GM23338 (cell line): ENCODE results near the gene LRP1B. TPM values are rescaled to one million over a fixed set of nuclear protein-coding genes. Genes with fewer than 3 reads are reported as not detected.

Experiments
- ATAC-seq: fragments of 200-7000 bp; cut with Tn5 transposase; 3 replicates; pipeline ENCODE4 v1.9.1; 2020
- DNase-seq: peaks from one replicate; pipeline ENCODE4 v3.0.0-alpha.2; 2015; ENCODE audit warnings: low spot score
- H2AFZ ChIP-seq: fragments of 200-600 bp; sonication (generic); 2 replicates; pipeline ENCODE4 v1.8.0; 2016; ENCODE audit warnings: antibody characterized with exemption, mild to moderate bottlenecking, moderate library complexity
- H3F3A ChIP-seq: fragments of 200-600 bp; sonication (generic); replicated peaks from 2 replicates; pipeline ENCODE4 v1.8.0; 2017; ENCODE audit warnings: antibody characterized with exemption, mixed run types, low read depth
- H3K27ac ChIP-seq: fragments of 200-600 bp; sonication (generic); 2 replicates; pipeline ENCODE4 v1.6.1; 2016; ENCODE audit warnings: low read depth
- H3K27me3 ChIP-seq: fragments of 200-600 bp; sonication (generic); 2 replicates; pipeline ENCODE4 v1.8.0; 2016; ENCODE audit warnings: mild to moderate bottlenecking, mixed run types, moderate library complexity; ENCODE audit not compliant: insufficient read depth
- H3K36me3 ChIP-seq: fragments of 200-600 bp; sonication (generic); 2 replicates; pipeline ENCODE4 v1.8.0; 2016; ENCODE audit warnings: mild to moderate bottlenecking; ENCODE audit not compliant: insufficient read depth
- H3K4me1 ChIP-seq: fragments of 200-600 bp; sonication (generic); 2 replicates; pipeline ENCODE4 v1.8.0; 2016; ENCODE audit warnings: mild to moderate bottlenecking, moderate library complexity; ENCODE audit not compliant: insufficient read depth
- H3K4me2 ChIP-seq: fragments of 200-600 bp; sonication (generic); 2 replicates; pipeline ENCODE4 v1.7.1; 2017; ENCODE audit warnings: mixed run types
- H3K4me3 ChIP-seq: fragments of 200-600 bp; sonication (generic); 2 replicates; pipeline ENCODE4 v1.6.1; 2016; ENCODE audit warnings: mixed run types
- H3K79me2 ChIP-seq: fragments of 200-600 bp; sonication (generic); replicated peaks from 2 replicates; pipeline ENCODE4 v1.8.0; 2017; ENCODE audit warnings: mild to moderate bottlenecking; ENCODE audit not compliant: insufficient read depth
- H3K9me2 ChIP-seq: fragments of 200-600 bp; sonication (generic); 2 replicates; pipeline ENCODE4 v1.8.0; 2017; ENCODE audit not compliant: insufficient read depth
- H4K20me1 ChIP-seq: fragments of 200-600 bp; sonication (generic); replicated peaks from 2 replicates; pipeline ENCODE4 v1.8.0; 2017; ENCODE audit warnings: mild to moderate bottlenecking; ENCODE audit not compliant: insufficient read depth
- H3K27ac Mint-ChIP-seq: 2 replicates; pipeline ENCODE4 v1.8.0; 2020; ENCODE audit warnings: inconsistent platforms, mild to moderate bottlenecking, moderate library complexity, mixed read lengths
- H3K27me3 Mint-ChIP-seq: 3 replicates; pipeline ENCODE4 v1.8.0; 2022; ENCODE audit warnings: low read depth, mild to moderate bottlenecking, moderate library complexity, mixed read lengths, inconsistent platforms; ENCODE audit not compliant: insufficient read depth, poor library complexity
- H3K36me3 Mint-ChIP-seq: 3 replicates; pipeline ENCODE4 v1.8.0; 2021; ENCODE audit warnings: low read depth, mild to moderate bottlenecking, inconsistent platforms, moderate library complexity, mixed read lengths
- H3K4me1 Mint-ChIP-seq: 3 replicates; pipeline ENCODE4 v1.8.0; 2020; ENCODE audit warnings: mild to moderate bottlenecking, inconsistent platforms, mixed read lengths
- H3K4me3 Mint-ChIP-seq: 3 replicates; pipeline ENCODE4 v1.8.0; 2021; ENCODE audit warnings: moderate library complexity, mild to moderate bottlenecking, inconsistent platforms, mixed read lengths
- H3K9me3 Mint-ChIP-seq: 3 replicates; pipeline ENCODE4 v1.8.0; 2020; ENCODE audit warnings: moderate library complexity, mild to moderate bottlenecking, inconsistent platforms, mixed read lengths
- CREB1 ChIP-seq: fragments of 250-450 bp; sonication (Bioruptor Pico); IDR thresholded peaks from 2 replicates; pipeline ENCODE4 v1.5.0; 2020; ENCODE audit warnings: low read depth, mild to moderate bottlenecking, moderate library complexity
- CTCF ChIP-seq, 2 experiments: fragments of 200-600 bp in 1 of 2; sonication (generic) in 1 of 2; conservative IDR thresholded peaks; 2 replicates each; pipeline versions ENCODE4 v1.5.1 to v1.6.1; 2016 to 2017; ENCODE audit warnings: antibody characterized with exemption in 2 of 2, low read depth in 2 of 2, mild to moderate bottlenecking in 2 of 2, moderate library complexity in 1 of 2
- ETS1 ChIP-seq: IDR thresholded peaks from 2 replicates; pipeline ENCODE4 v1.6.1; 2016; ENCODE audit warnings: antibody characterized with exemption
- EZH2 ChIP-seq: fragments of 200-600 bp; sonication (generic); IDR thresholded peaks from one replicate; pipeline ENCODE4 v1.8.0; 2017; ENCODE audit warnings: antibody characterized with exemption, mild to moderate bottlenecking, low read depth; ENCODE audit not compliant: unreplicated experiment
- EZH2phosphoT487 ChIP-seq: fragments of 200-600 bp; sonication (generic); IDR thresholded peaks from one replicate; pipeline ENCODE4 v1.8.1; 2018; ENCODE audit warnings: antibody characterized with exemption; ENCODE audit not compliant: unreplicated experiment
- JUNB ChIP-seq: IDR thresholded peaks from one replicate; pipeline ENCODE4 v1.6.1; 2016; ENCODE audit warnings: antibody characterized with exemption; ENCODE audit not compliant: unreplicated experiment
- NANOG ChIP-seq: IDR thresholded peaks from 2 replicates; pipeline ENCODE4 v1.6.1; 2016; ENCODE audit warnings: antibody characterized with exemption, borderline replicate concordance
- POLR2AphosphoS5 ChIP-seq: IDR thresholded peaks from 2 replicates; pipeline ENCODE4 v1.6.1; 2016; ENCODE audit warnings: antibody characterized with exemption, low read depth
- REST ChIP-seq: IDR thresholded peaks from one replicate; pipeline ENCODE4 v1.6.1; 2018; ENCODE audit warnings: antibody characterized with exemption; ENCODE audit not compliant: unreplicated experiment
- STAT1 ChIP-seq: IDR thresholded peaks from one replicate; pipeline ENCODE4 v1.6.1; 2016; ENCODE audit warnings: antibody characterized with exemption; ENCODE audit not compliant: unreplicated experiment
- ZNF114 ChIP-seq: fragments of 250-450 bp; sonication (Bioruptor Pico); IDR thresholded peaks from 2 replicates; pipeline ENCODE4 v1.5.0; 2020; ENCODE audit warnings: mild to moderate bottlenecking, moderate library complexity
- ZNF331 ChIP-seq: fragments of 250-450 bp; sonication (Bioruptor Pico); IDR thresholded peaks from 2 replicates; pipeline ENCODE4 v1.5.0; 2020; ENCODE audit warnings: low read depth, mild to moderate bottlenecking, moderate library complexity
- ZNF462 ChIP-seq: fragments of 250-450 bp; sonication (Bioruptor Pico); IDR thresholded peaks from 2 replicates; pipeline ENCODE4 v1.5.0; 2020; ENCODE audit warnings: mild to moderate bottlenecking, moderate library complexity
- polyA plus RNA-seq: library from polyadenylated mRNA; unstranded; fragments of >200 nt; fragmentation: Nextera tagmentation; extraction: Ambion mirVana; gene quantifications from 2 replicates; pipeline ENCODE4 v1.2.1, GENCODE V29; 2016
- total RNA-seq: library from RNA; depleted of rRNA; stranded (reverse); fragments of >200 nt; shearing (Covaris generic); gene quantifications from 2 replicates; pipeline ENCODE4 v1.2.3, GENCODE V29; 2014

LRP1B gene
- total and polyA plus RNA-seq, 2 experiments from 2014 or later, result 0.15 to 0.97 TPM

GRCh38 chr2:140895378-140895777, 1235.4 kb downstream of the LRP1B start:
- Histone ChIP-seq H3K27ac (no peak overlapping the region), H3K9me2 (no peaks in the 10 kb centered on the region), H3K79me2 (no peaks in the 10 kb centered on the region), H3F3A (no peaks in the 10 kb centered on the region), H3K4me3 (peak overlapping the region; percentile 12), H4K20me1 (no peaks in the 10 kb centered on the region), H3K4me1 (peaks cover 20% of the 10 kb centered on the region), H3K36me3 (no peaks in the 10 kb centered on the region), H3K4me2 (peak overlapping the region; percentile 49; the same call in 1 of the 2 replicates), H3K27me3 (no peaks in the 10 kb centered on the region), H2AFZ (no peak overlapping the region)
- Mint-ChIP-seq H3K9me3 (peaks cover 5% of the 10 kb centered on the region; the same call in 1 of the 3 replicates), H3K4me3 (no peak overlapping the region), H3K27ac (no peak overlapping the region), H3K4me1 (peaks cover 32% of the 10 kb centered on the region), H3K36me3 (no peaks in the 10 kb centered on the region), H3K27me3 (no peaks in the 10 kb centered on the region)
- TF ChIP-seq STAT1 (no peak), JUNB (no peak), EZH2 (no peak), ZNF114 (CRISPR knock-in tag) (peak; percentile 15; the same call in 1 of the 2 replicates), ZNF331 (CRISPR knock-in tag) (no peak), EZH2phosphoT487 (no peak), ZNF462 (no peak; the same call in 1 of the 2 replicates), CTCF (conservative IDR thresholded peaks at IDR 0.05; ENCODE audit: low read depth in 2 of 2) (no peak), CREB1 (CRISPR knock-in tag) (no peak), NANOG (peak; percentile 8; the same call in 1 of the 2 replicates), REST (no peak), ETS1 (no peak), POLR2AphosphoS5 (no peak)
- DNase-seq, result peak; percentile 52
- ATAC-seq, result peak; percentile 89
